Liver (tissue), 9 donors: Measurements from ENCODE around the gene GLMP. TPM values are rescaled to one million over a fixed set of nuclear protein-coding genes. Genes with fewer than 3 reads are reported as not detected.

ENCODE experiments used
- DNase-seq: peaks from one replicate; pipeline ENCODE4 v3.0.0-alpha.2; 2017; ENCODE audit warnings: low spot score
- H3K27ac ChIP-seq, 2 donors: one replicate each; pipeline ENCODE4 v1.7.0; 2013; ENCODE audit warnings: inconsistent platforms in 2 of 2, low read length in 2 of 2, control low read depth in 1 of 2, low read depth in 1 of 2, mild to moderate bottlenecking in 1 of 2
- H3K27me3 ChIP-seq, 4 donors: one replicate each; pipeline versions ENCODE4 v1.6.1 to v1.7.0; 2013; ENCODE audit warnings: low read length in 3 of 4, inconsistent platforms in 1 of 4, mild to moderate bottlenecking in 1 of 4, moderate library complexity in 1 of 4; ENCODE audit not compliant: control insufficient read depth in 4 of 4, insufficient read depth in 4 of 4
- H3K36me3 ChIP-seq, 4 donors: one replicate each; pipeline versions ENCODE4 v1.6.1 to v1.7.0; 2013; ENCODE audit warnings: low read length in 3 of 4, mild to moderate bottlenecking in 3 of 4, low read depth in 1 of 4, moderate library complexity in 1 of 4; ENCODE audit not compliant: control insufficient read depth in 4 of 4, insufficient read depth in 3 of 4
- H3K4me1 ChIP-seq, 4 donors: one replicate each; pipeline versions ENCODE4 v1.6.1 to v1.7.0; 2013; ENCODE audit warnings: low read length in 3 of 4, mild to moderate bottlenecking in 3 of 4, moderate library complexity in 1 of 4; ENCODE audit not compliant: control insufficient read depth in 4 of 4, insufficient read depth in 4 of 4
- H3K4me3 ChIP-seq, 3 donors: one replicate each; pipeline versions ENCODE4 v1.6.1 to v1.7.0; 2013; ENCODE audit warnings: low read length in 3 of 3, control low read depth in 1 of 3, low read depth in 1 of 3, mild to moderate bottlenecking in 1 of 3
- H3K9ac ChIP-seq, 2 donors: one replicate each; pipeline ENCODE4 v1.7.0; 2013; ENCODE audit warnings: low read length in 2 of 2, mild to moderate bottlenecking in 2 of 2, moderate library complexity in 2 of 2, control low read depth in 1 of 2, low read depth in 1 of 2
- H3K9me3 ChIP-seq, 4 donors: one replicate each; pipeline versions ENCODE4 v1.6.1 to v1.7.0; 2013; ENCODE audit warnings: low read length in 3 of 4; ENCODE audit not compliant: control insufficient read depth in 4 of 4
- EGR1 ChIP-seq, 2 donors: IDR thresholded peaks; 2 replicates each; pipeline ENCODE4 v1.6.1; 2016 to 2018; ENCODE audit warnings: antibody characterized with exemption in 2 of 2, low read depth in 2 of 2
- FOXA1 ChIP-seq: IDR thresholded peaks from 2 replicates; pipeline ENCODE4 v1.6.1; 2016; ENCODE audit warnings: antibody characterized with exemption
- FOXA2 ChIP-seq: IDR thresholded peaks from 2 replicates; pipeline ENCODE4 v1.6.1; 2016; ENCODE audit warnings: antibody characterized with exemption
- GABPA ChIP-seq, 2 donors: IDR thresholded peaks in 1 of 2; conservative IDR thresholded peaks in 1 of 2; 2 replicates each; pipeline ENCODE4 v1.6.1; 2016; ENCODE audit warnings: antibody characterized with exemption in 2 of 2, mild to moderate bottlenecking in 1 of 2, moderate library complexity in 1 of 2
- HNF4A ChIP-seq, 2 donors: conservative IDR thresholded peaks; 2 replicates each; pipeline ENCODE4 v1.6.1; 2016; ENCODE audit warnings: antibody characterized with exemption in 2 of 2, mild to moderate bottlenecking in 2 of 2
- HNF4G ChIP-seq: IDR thresholded peaks from 2 replicates; pipeline ENCODE4 v1.6.1; 2016; ENCODE audit warnings: antibody characterized with exemption
- JUND ChIP-seq, 2 donors: IDR thresholded peaks; 2 replicates each; pipeline ENCODE4 v1.6.1; 2016; ENCODE audit warnings: antibody characterized with exemption in 2 of 2
- MAX ChIP-seq: IDR thresholded peaks from 2 replicates; pipeline ENCODE4 v1.6.1; 2016; ENCODE audit warnings: antibody characterized with exemption
- NR2F2 ChIP-seq: IDR thresholded peaks from 2 replicates; pipeline ENCODE4 v1.6.1; 2016; ENCODE audit warnings: antibody characterized with exemption
- RAD21 ChIP-seq, 2 donors: IDR thresholded peaks; 2 replicates each; pipeline ENCODE4 v1.6.1; 2016; ENCODE audit warnings: antibody characterized with exemption in 2 of 2, mild to moderate bottlenecking in 2 of 2
- REST ChIP-seq: IDR thresholded peaks from 2 replicates; pipeline ENCODE4 v1.6.1; 2016; ENCODE audit warnings: antibody characterized with exemption, mild to moderate bottlenecking
- TAF1 ChIP-seq: conservative IDR thresholded peaks from 2 replicates; pipeline ENCODE4 v1.6.1; 2016; ENCODE audit warnings: antibody characterized with exemption, mild to moderate bottlenecking
- ZBTB33 ChIP-seq: IDR thresholded peaks from 2 replicates; pipeline ENCODE4 v1.6.1; 2016; ENCODE audit warnings: antibody characterized with exemption
- WGBS: extraction: QIAGEN DNeasy Blood & Tissue Kit; methylation state at CpG from one replicate; pipeline ENCODE4 v1.1.7; 2013; 5-methylcytosine and 5-hydroxymethylcytosine counted together
- polyA plus RNA-seq, 2 donors: library from polyadenylated mRNA; stranded (reverse) in 1 of 2; unstranded in 1 of 2; fragments of 200-250 nt in 1 of 2; fragments of >200 nt in 1 of 2; fragmentation: Nextera tagmentation in 1 of 2; extraction: Ambion mirVana in 1 of 2; gene quantifications; one replicate each; pipeline versions ENCODE4 v1.2.1 to v1.2.3, GENCODE V29; 2013 to 2015
- total RNA-seq, 2 donors: library from RNA; depleted of rRNA; stranded (reverse); fragments of >200 nt; gene quantifications; one replicate each; pipeline ENCODE4 v1.2.3, GENCODE V29; 2014
- donor health status: healthy.
- donor health status: healthy.
- donor health status: healthy.
- donor health status: healthy.
- donor health status: healthy.

GLMP gene
- total and polyA plus RNA-seq, 4 donors: 26.5 to 51.4 (median 39.0) TPM

GRCh38 chr1:156282479-156283222 is 12.8 kb downstream of the GLMP start, which contains the start of gene SMG5 (continued):
- TF ChIP-seq REST (peak; percentile 57), FOXA2 (no peak), RAD21 (IDR thresholded peaks at IDR 0.05) (peak; percentile 20 to 36), MAX (peak; percentile 79), HNF4A (conservative IDR thresholded peaks at IDR 0.05) (peak; percentile 60 to 75)

GRCh38 chr1:156281693-156282478 is 13.6 kb downstream of the GLMP start:
- Histone ChIP-seq H3K36me3 (peaks cover 4 to 18% (median 11%) of the 10 kb centered on the region in 4 donors), H3K9ac (peak overlapping the region; percentile 61 to 98), H3K4me3 (peak overlapping the region; percentile 82 to 99 (median 96)), H3K9me3 (no peaks in the 10 kb centered on the region), H3K27me3 (no peaks in the 10 kb centered on the region), H3K27ac (peak overlapping the region; percentile 95 to 98), H3K4me1 (peaks cover 10 to 60% (median 41%) of the 10 kb centered on the region in 4 donors)
- 6% methylated on average over 22 of the region's 22 CpGs for WGBS
- TF ChIP-seq FOXA1 (no peak), RAD21 (IDR thresholded peaks at IDR 0.05) (no peak), NR2F2 (no peak), HNF4A (conservative IDR thresholded peaks at IDR 0.05) (peak in 1 of 2 donors; percentile 56), REST (no peak), MAX (peak; percentile 34), ZBTB33 (peak; percentile 18), HNF4G (no peak), FOXA2 (no peak), EGR1 (IDR thresholded peaks at IDR 0.05; ENCODE audit: low read depth in 2 of 2) (peak; percentile 81 to 89), JUND (IDR thresholded peaks at IDR 0.05) (no peak), TAF1 (no peak), GABPA (IDR thresholded peaks at IDR 0.05 in 1 of 2, conservative IDR thresholded peaks at IDR 0.05 in 1 of 2) (no peak)
- no peak for DNase-seq
